HG02763 (cell line): Measurements from ENCODE around the gene ARHGEF17.

Source experiments
- ATAC-seq: cut with Tn5 transposase; IDR thresholded peaks from one replicate; pipeline ENCODE4 v1.9.1; 2021; ENCODE audit warnings: mild to moderate bottlenecking, moderate library complexity; ENCODE audit not compliant: unreplicated experiment

The ARHGEF17 gene

DNA sequence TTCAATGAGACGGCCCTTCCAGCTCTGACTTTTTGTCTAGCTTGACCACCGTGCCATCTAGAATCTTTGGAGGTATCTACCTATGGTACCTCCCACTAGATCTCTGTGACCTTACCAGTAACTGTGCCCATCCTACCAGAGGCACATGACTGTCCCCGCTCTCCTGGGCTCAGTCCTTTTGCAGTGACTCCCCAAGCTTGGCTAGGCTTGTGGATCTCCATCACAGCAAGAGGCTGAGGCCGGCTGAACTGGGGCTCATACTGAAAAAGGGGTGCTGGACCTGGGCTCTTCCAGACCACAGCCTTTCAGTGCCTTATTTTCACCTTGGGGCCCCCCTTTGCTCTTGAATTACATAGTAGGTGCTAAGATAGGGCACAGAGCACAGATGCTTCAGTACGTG is 95.5 kb downstream of the ARHGEF17 start:
- ATAC-seq = no peak

DNA sequence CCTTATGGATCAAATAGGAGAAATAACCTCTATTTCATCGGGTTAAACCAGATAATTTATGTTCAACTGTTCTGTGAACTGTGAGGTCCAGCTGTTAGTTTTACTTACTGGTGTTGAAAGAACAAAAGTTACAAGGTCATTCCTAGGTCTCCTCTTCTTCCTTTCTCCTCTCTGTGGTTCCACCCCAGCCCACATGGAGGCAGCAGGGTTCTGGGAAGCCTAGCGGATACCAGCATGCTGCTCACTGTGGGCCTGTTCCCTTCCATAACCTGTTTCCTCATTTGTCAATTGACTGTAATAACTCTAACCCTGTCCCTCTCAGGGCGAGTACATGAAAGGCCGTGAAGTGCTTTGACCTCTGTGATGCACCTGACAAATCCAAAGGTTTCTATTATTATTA is 96.0 kb downstream of the ARHGEF17 start:
- ATAC-seq = no peak

DNA sequence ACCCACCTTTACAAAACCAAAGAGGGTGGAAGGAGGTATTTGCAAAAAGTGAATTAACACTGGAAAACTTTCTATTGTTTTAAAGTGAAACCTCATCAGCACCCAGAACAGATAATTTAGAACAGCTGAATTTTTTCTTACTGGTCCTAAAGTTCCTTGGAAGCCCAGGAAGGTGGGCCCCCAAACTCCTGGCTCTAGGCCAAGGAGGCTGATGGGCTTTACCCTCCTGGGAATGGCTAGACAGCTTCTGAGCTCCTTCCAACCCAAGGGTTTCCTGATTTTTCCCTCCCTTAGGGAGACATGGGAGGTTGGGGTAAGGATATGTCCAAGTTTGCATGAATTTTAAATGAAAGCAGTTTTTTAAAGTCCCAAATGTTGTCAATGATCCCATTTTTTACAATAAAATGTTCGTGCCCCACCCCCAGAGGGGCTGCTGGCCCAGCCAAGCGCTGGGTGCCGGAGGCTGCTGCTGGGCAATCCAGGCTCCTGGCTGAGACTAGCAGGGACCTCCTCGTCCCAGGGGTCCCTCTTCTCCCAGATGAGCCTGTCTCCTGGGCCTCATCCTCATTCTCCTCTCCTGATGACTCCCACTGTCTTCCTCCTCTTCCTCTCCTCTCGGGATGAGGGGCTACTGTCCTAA is 96.5 kb downstream of the ARHGEF17 start:
- ATAC-seq = no peak

DNA sequence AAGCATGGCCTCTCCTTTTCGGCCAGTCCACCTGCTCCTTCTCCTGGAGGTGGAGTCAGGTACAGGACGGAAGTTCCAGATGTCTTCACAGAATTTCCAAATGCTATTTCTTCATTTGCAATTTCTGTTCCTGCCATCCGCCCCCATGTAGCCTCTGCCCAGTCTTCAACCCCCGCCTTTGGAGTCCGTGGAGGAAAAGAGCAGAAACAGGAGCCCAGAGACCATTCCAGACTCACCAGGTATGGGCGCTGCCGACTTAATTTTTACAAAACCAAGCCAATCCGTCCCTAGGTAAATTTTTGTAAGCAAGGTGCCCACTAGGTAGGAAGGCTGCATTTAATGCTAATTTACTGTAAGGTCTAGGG is 97.1 kb downstream of the ARHGEF17 start:
- no peak for ATAC-seq

DNA sequence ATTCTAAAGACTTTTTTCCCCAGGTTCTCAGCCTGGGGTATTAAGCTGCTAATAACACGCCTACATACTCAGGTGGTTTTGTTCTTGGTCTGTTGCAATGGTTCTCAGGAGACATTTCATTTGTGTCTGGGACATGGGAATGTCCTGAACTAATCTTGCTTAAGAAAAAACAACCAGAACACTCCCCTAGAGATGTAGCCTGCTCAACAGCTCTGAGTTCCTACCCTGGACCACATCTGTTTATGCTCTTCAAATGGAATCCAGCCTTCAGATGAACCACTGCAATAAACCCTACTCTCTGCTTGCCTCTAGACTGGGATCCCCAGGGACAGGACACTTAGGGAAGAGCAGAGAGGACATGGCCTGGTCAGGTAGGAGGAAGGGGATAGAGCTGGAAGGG is 98.1 kb downstream of the ARHGEF17 start:
- no peak for ATAC-seq

DNA sequence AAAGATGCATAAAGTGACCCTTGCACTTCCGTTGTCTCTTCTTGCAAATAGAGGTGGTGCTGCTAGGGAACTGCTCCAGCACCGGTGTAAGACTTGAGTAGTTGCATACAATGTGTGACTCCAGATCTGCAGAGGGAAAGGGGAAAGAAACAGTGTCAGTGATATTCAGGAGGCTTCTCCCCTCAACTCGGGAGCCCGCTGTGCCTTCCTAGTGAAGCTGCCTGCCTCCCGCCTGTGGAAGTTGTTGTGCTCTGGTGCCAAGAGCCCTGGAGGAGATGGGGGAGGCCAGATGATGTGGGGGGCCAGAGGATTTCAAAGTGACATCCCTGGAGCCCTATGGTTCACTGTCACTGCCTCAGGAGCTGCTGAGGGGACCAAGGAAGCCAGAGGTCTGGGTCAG is 98.5 kb downstream of the ARHGEF17 start:
- ATAC-seq = no peak

DNA sequence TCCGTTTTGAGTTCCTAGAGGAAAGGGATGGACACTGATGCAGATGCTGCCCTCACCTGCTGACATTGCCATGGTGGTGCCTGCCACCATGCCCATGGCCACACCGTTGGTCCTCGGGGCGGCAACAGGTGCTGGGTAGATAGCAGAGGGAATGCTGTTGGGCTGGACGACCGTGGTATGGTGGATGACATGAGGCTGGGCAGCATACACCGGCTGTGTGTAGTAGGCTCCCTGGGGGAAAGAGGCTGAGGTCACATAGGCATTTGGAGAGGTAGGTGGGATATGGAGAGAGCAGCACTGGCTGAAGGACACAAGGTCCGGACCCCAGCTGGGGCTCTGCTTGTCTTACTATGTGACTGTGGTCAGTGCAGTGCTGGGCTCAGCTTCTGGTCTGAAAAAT is 101.4 kb downstream of the ARHGEF17 start:
- ATAC-seq = no peak

DNA sequence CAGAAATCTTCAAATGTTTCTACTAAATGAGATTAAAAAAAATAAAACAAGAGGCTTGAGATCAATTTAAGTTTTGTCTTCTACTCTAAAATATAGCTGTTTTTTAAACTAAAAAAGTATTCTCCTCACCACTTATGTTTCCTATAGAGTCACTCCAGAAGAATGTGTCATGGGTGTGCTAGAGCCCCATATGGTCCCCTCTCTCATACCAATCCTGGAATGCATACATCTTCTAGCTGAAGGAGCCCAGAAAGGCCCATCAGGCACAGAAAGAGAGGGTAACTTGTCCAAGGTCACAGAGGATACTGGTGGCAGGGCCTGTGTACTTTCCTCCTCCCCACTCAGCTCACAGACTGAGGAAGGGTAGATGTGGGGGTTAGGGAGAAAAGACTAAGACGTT is 102.6 kb downstream of the ARHGEF17 start:
- no peak for ATAC-seq

DNA sequence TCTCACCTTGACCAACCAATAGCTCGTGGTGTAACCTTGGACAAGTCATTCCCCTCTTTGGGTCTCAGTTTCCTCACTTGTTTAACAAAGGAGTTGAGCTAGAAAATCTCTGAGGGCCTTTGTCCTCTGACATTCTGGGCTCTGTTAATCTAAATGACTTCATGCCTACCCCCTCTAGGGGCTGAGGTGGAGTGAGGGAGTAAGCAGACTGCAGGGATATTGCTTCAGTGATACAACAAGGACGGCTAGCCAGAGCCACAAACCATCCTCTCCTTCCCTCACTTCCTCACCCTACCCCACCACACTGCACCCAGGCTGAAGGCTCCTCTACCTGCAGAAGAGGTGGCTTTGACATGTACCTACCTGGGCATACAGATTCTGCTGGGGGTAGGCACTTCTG is 103.0 kb downstream of the ARHGEF17 start:
- no peak for ATAC-seq

DNA sequence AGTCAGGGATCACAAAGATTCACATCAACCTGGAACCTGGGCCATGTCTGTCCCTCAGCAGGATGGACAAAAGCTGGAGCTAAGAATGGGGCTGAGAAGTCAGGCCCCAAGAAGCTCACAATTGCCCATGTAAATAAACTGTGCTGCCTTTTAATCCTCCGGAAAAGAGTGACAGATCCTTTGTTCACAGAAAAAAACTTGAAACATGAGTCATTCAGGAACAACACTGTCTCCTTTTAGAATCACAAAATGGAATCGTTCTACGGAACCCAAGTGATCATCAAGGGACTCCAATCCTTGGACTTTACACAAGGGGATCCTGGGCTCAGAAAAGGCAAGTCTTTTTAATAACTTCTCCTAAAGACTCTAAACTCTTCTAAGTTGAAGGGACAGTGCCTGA is 104.2 kb downstream of the ARHGEF17 start:
- ATAC-seq = no peak

DNA sequence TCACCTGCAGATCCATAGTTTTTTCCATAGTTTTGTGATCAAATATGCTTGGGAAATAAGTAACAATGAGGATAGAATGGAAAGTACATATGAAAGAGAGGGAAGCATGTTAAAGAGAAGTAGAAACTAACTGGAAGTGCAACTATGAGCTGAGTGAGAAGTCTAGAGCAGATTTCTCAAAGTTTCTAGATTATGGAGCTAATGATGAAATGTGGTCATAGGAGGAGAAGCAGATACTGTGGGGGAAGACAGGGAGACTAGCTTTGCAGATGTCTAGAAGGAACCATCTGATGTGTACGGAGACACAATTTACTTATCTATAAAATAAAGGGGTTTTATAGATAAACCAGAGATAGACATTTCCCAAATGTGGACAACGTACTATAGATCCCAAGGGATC is 105.2 kb downstream of the ARHGEF17 start:
- ATAC-seq = no peak

DNA sequence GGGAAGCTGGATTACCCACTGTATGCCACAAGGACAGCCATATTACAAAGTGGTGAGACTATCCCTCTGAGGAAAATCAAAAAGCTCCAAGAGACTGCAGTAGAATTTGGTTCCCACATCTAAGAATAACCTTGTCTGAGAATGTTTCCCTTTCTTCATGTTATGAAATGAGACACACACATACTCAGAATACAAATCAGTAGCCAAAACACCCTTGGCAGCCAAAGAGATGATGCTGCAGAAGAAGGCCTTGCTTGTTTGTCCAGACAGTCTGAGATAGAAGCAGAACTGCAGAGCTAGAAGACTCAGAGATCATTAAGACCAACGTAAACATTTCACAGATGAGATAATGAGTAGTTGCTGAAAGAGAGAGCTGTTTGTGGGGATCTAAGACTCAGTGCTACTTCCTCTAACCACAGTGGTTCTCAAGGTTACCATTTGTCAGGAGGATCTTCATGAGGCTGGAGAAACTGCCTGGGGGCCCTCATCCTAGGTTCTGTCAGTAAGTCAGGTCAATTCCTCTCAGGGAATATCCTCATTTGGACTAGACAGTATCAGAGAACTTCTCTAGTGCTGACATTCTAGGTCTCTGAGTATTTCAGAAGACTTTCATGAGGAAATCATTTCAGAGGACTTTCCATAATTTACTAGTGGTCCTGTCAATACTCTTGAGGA is 107.0 kb downstream of the ARHGEF17 start:
- ATAC-seq = no peak

DNA sequence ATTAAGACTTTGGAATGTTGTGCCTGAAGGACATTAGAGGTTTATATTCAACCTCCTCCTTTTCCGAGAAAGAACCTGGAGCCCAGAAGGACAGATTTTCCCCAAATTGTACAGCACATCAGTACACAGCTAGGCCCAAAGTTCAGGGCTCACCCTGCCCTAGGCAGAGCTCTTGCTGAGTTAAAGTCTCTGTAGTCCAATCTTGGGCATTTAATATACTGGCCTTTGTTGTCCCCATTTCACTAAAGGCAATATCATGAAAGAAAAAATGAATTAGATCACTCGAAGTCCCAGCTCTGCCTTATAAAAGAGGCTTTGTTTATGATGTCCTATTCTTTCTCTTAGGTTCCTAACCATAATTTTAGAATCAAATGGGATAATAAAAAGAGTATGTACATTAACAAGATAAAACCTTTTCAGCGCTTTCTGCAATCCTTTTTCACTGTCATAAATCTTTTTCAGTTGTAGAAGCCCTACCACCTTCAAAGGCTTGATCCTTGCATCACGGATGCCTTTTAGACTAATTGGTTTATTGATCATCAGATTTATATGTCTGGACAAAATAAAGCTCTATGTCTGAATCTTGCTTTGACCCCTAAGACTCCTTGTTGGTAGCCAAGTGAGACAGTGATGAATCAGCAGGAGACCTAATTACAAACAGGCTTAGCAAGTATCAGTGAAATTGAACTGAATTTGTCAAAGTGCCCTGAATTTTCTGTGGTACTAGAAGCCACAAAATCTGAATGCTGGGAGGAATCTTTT is 108.0 kb downstream of the ARHGEF17 start:
- no peak for ATAC-seq

DNA sequence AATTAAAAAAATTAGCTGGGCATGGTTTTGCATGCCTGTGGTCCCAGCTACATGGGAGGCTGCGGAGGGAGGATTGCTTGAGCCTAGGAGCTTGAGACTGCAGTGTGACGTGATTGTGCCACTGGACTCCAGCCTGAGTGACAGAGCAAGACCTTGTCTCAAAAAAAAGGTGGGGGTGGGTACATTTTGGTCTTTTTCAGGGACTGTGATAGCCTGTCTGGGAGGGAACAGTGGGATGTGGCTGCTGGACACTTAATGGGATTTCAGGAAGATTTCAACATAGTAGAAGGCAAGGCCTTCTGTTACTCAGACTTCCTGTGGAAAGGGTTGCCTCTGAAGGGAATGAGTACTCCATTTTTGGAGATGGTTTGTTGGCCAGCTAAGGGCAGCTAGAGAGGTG is 108.7 kb downstream of the ARHGEF17 start:
- no peak for ATAC-seq
